Measurements from ENCODE around the gene SLC24A1.

The SLC24A1 gene

DNA sequence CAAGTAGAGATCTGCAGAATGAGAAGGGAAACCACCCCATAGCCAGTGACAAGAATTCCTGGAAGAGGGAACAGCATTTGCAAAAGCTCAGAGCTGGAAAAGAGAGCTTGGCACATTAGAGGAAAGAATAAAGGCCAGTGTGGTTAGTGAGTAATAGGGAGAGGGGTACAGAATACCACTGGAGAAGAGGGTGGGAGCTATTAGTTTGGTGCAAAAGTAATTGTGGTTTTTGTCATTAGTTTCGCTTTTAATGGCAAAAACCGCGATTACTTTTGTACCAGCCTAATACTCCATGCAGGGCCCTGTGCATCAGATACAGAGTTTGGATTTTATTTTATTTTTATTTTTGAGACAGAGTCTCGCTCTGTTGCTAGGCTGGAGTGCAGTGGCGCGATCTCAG is 9.8 kb downstream of the SLC24A1 start:
- no peak overlapping the region for H3K4me3 ChIP-seq (replicated peaks; ENCODE audit: low read depth, low read length)
- no peak for DNase-seq (ENCODE audit: low read depth)
- TF ChIP-seq, protein P1, sequence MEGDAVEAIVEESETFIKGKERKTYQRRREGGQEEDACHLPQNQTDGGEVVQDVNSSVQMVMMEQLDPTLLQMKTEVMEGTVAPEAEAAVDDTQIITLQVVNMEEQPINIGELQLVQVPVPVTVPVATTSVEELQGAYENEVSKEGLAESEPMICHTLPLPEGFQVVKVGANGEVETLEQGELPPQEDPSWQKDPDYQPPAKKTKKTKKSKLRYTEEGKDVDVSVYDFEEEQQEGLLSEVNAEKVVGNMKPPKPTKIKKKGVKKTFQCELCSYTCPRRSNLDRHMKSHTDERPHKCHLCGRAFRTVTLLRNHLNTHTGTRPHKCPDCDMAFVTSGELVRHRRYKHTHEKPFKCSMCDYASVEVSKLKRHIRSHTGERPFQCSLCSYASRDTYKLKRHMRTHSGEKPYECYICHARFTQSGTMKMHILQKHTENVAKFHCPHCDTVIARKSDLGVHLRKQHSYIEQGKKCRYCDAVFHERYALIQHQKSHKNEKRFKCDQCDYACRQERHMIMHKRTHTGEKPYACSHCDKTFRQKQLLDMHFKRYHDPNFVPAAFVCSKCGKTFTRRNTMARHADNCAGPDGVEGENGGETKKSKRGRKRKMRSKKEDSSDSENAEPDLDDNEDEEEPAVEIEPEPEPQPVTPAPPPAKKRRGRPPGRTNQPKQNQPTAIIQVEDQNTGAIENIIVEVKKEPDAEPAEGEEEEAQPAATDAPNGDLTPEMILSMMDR (IDR thresholded peaks at IDR 0.05; ENCODE audit: low read length, missing control alignments) = no peak

DNA sequence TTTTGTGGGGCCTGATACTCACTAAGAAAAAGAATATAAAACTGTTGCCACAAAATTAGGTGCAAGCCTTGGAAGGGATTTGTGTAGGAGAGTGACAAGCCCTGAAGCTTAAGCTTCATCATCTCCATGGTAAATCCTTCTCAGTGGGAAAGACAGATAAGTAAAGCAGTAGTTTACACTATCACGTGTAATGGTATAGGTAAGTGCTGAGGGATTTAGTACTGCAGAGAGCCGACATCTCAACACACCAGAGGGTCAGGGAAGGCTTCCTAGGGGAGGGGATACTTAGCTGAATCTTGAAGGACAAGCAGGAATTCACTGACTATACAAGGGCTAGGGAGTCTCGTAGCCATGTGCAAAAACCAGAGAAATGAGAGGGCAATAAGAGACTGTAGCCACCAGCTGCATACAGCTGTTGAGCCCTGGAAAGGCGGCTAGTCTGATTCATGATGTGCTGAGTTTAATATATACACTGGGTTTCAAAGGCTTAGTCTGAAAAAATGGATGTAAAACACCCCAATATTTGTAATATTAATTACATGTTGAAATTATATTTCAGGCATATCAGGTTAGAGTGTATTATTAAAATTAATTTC is 11.1 kb downstream of the SLC24A1 start:
- H3K4me3 ChIP-seq (replicated peaks; ENCODE audit: low read depth, low read length) = no peak overlapping the region
- TF ChIP-seq, protein P1 (IDR thresholded peaks at IDR 0.05; ENCODE audit: low read length, missing control alignments) = no peak
- DNase-seq (ENCODE audit: low read depth) = no peak

DNA sequence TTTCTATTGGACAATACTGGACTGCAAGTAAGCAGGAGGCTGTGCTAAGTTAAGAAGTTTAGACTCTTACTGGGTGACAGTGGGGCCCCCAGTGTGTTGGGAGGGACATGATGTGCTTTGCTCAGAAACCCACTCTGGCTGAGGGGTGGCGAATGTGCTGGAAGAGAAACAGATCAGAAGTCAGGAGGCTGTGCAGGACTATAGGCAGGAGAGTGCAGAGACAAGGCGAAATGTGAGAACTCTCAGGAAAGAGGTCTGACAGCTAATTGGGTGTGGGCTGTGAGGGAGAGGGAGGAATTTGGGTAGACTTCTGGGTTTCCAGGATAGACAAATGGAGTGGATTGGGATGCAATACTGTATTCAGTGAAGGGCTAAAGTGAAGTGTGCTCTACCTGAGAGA is 12.0 kb downstream of the SLC24A1 start:
- no peak for DNase-seq (ENCODE audit: low read depth)
- no peak overlapping the region for H3K4me3 ChIP-seq (replicated peaks; ENCODE audit: low read depth, low read length)
- TF ChIP-seq, protein P1 (IDR thresholded peaks at IDR 0.05; ENCODE audit: low read length, missing control alignments) = no peak

DNA sequence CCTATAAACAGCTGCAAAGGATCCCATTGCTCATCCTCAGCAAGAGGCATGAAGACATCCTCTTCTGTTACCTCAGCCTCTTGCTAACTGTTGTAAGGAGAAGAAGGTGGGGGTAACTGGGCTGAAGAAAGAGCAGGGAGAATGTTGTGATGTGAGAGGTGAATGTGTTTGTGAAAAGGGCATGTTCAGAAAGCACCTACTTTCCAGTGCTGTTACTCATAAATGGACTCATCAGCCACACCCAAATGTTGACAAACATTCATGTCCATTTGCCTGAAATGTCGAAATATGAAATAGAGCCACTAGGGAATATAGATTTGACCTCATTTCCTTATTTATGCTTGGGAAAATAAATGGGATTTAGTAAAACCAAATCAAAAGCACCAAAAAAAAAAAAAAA is 12.6 kb downstream of the SLC24A1 start:
- H3K4me3 ChIP-seq (replicated peaks; ENCODE audit: low read depth, low read length) = no peak overlapping the region
- TF ChIP-seq, protein P1 (IDR thresholded peaks at IDR 0.05; ENCODE audit: low read length, missing control alignments) = no peak
- no peak for DNase-seq (ENCODE audit: low read depth)

DNA sequence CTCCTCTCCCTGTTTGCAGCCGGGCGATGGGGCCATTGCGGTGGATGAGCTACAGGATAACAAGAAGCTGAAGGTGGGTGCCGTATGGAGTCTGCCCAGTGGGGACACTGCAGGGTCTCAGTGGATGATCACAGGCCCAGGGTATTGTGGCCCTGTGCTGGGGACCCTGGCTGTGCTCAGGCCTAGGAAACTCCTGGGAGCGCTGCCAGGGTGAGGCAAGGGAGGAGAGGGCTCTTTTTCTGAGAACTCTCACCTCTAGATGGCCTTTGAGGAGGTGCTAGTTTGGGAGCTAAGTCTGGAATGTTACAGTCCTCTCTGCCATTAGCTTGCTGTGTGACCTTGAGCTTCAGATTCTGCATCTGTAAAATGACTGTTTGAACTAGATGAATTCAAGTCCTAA is 16.4 kb downstream of the SLC24A1 start:
- no peak for DNase-seq (ENCODE audit: low read depth)
- H3K4me3 ChIP-seq (replicated peaks; ENCODE audit: low read depth, low read length) = no peak overlapping the region
- TF ChIP-seq, protein P1 (IDR thresholded peaks at IDR 0.05; ENCODE audit: low read length, missing control alignments) = no peak

DNA sequence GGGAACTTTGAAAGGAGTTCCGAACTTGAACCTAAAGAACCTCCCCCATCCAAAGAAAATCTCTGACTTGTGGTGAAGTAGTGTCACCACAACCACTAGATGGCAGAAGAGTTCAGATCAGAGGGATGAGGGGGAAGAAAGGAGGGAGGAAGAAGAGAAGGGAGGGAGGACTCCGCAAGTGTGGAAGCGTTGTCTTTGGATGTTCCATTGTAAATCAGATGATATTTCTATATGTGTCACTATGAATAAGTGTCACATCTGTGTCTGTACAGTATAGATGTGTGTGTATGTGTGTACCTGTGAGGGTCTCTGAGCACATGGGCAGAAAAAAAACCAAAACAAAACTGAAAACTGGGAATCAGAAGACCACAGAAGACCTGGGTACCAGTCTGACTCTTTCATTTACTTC is 16.9 kb downstream of the SLC24A1 start:
- no peak overlapping the region for H3K4me3 ChIP-seq (replicated peaks; ENCODE audit: low read depth, low read length)
- peak; percentile 86 for DNase-seq (ENCODE audit: low read depth)
- TF ChIP-seq, protein P1 (IDR thresholded peaks at IDR 0.05; ENCODE audit: low read length, missing control alignments) = peak; percentile 90

DNA sequence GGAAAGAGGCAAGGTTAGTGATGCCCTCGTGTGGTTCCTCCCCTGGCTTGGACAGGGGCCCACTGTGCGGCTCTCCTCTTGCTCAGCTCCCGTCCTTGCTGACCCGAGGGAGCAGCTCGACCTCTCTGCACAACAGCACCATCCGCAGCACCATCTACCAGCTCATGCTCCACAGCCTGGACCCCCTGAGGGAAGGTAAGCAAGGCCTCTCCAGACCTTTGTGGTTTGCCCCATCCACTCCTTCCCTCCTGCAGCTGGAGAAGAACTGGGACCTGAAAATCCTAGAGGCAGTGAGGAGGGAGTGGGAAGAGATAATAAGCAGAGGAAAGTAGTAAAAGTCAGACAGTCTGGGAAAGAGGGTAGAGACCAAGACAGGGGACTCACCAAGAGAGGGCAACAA is 17.8 kb downstream of the SLC24A1 start:
- TF ChIP-seq, protein P1 (IDR thresholded peaks at IDR 0.05; ENCODE audit: low read length, missing control alignments) = no peak
- no peak for DNase-seq (ENCODE audit: low read depth)
- H3K4me3 ChIP-seq (replicated peaks; ENCODE audit: low read depth, low read length) = no peak overlapping the region

Measured in fibroblast of pulmonary artery (primary cell).